HTR-8/SVneo (cell line): ENCODE data around the gene ISCA2.
A peak's percentile ranks its signal among the peaks of the same experiment; 100 is the strongest.
"Not testable (repeated sequence)": the region's sequence is repeated elsewhere in the genome, so short reads cannot be mapped to it uniquely, and the experiment has no call there.

Experiments
- DNase-seq: peaks from one replicate; pipeline ENCODE4 v3.0.0; 2011; ENCODE audit warnings: low spot score, mixed read lengths; ENCODE audit not compliant: insufficient read length
- FAIRE-seq: peaks from 2 replicates; lab custom pipeline; 2011; peaks lifted over from hg19 to GRCh38; lab: Jason Lieb, UNC

Gene ISCA2

DNA sequence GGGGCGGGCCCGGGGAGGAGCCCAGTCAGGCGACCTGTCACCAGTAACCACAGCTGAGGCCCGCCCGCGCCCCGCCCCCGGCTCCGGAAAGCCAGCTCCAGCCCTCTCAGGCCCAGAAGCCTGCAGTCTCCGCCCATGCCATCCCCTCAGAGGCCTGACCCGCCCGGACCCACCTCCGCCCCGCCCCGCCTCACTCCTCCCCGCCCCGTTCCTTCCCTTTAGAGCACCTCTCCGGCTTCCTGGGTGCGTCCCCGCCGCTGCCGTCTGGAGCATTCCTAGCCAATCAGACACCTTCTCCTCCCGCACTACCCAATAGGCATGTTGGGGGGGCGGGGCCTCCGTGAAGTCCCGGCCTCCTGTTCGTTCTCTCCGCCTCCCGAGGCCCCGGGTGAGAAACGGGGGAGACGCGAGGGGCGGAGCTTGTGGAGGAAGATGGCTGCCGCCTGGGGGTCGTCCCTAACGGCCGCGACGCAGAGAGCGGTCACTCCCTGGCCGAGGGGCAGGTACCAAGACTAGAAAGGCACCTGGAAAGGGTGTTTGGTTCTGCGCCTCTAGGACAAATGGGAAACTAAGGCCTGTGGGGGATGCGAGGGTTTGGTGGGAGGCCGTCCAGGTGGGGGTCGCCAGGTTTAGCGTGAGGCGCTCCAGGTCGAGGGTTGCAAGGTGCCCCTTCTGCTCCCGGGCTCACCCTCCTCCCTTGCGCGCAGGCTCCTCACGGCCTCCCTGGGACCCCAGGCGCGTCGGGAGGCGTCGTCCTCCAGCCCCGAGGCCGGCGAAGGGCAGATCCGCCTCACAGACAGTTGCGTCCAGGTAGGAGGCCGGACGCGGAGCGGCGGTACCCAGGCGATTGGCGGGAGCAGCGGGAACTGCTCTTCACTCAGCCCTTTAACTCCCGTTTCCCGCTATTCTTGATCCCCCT, at the start of gene ISCA2:
Gene ISCA2 (plus strand): TSS at position 423 of the 919 bp plus-strand sequence. CDS start 10 bp downstream, at position 433.
- peak; percentile 100 for FAIRE-seq
- DNase-seq = peak; percentile 100

DNA sequence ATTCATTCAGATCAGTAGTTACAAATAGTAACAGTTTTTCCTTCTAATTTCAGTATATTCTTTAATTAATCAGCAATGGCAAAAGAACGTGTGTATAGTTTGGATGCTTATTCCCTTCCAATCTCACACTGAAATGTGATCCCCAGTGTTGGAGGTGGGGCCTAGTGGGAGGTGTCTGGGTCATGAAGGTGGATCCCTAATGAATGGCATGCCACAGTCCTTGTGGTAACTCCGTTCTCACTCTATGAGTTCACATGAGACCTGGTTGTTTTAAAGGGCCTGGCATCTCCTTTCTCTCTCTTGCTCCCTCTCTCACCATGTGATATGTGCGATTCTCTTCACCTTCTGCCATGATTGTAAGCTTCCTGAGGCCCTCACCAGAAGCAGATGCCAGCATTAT, 48.7 kb upstream of the ISCA2 start:
- FAIRE-seq = peak; percentile 85
- no peak for DNase-seq

DNA sequence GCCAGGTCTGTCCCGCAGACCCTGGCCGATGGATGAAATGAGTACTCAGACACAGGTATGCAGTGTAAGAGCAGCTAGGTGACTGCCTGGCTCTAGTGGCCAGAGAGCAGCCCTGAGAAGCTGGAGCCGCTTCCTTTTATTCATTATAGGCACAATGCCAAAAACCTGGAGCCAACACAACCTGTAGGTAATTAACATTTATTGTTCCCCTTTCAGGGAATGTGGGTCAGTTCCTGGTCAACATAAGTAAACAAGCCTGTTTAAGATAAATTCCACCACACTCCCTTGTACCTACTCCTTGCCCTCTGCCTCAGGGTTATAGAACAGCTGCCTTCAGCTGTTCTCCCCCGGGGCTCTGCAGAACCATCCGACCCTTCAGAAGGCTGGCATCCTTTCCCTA, 39.2 kb upstream of the ISCA2 start:
- not testable (repeated sequence) for FAIRE-seq, DNase-seq

DNA sequence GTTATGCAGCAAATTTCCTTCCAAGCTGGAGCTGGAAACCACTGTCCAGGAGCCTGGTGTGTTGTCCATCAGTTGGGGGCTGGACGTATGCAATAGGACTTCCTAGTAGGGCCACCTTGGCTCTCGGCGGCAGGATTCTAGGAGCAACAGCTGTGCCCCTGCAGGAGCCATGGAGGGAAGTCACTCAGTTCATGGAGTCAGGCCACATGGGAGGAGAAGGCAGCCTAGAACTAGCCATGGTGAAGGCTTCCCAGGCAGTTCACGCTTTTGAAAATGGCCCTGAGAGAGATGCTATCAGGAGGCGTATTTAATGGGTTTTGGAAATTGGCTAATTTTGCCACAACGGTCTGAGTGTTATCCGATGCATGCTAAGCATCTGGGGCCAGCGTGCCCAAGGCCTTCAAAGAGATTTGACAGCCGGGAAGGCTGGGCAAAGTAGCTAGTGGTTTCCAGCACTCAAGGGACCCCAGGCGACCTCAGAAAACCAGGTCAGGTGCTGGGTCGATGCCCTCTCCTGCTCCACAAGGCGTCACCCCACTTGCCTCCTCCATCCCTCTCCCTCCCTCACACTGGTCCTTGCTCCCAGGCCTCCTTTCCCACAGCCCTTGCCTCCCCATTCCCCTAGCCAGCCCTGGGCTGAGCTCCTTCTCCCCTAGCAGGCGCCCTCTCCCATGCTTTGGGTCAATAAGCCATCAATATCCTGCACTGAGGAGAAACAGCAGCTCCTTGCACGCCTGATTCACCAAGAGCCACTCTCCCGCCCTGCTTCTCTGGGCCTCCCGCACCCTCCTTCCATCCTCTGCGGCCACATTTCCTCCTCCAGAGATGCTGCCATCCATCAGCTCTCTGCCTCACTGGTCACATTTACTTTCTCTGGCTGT, 36.6 kb upstream of the ISCA2 start:
- FAIRE-seq (peak; percentile 76), DNase-seq (no peak)

- DNase-seq (no peak), FAIRE-seq (no peak)
These were observed 36.0 kb upstream of the ISCA2 start for GRCh38 chr14:74457565-74457895.

DNA sequence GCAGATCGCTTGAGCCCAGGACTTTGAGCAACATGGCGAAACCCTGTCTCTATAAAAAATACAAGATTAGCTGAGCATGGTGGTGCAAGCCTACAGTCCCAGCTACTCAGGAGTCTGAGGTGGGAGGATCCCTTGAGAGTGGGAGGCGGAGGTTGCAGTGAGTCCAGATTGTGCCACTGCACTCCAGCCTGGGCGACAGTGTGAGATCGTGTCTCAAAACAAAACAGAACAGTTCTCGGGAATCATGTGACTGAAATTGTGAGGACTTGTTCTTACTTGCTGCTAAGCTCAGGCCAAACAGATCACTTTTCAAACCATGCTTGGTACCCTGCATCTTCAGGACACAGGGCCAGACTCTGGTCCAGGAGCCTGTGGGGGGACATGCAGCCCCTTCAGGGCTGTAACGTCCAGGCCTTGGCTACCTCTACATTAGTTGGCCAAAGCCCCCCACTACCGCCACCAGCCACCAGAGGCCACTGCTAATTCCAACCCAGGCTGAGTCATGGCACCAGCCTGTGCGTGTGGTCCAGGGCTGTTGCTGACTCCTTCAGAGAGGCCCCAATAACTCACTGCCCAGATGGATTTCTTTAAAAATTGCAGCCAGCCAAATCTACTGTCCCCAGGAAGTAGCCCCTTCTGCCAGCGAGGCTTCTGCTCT, 34.1 kb upstream of the ISCA2 start:
- FAIRE-seq = peak; percentile 98
- peak; percentile 95 for DNase-seq

- no peak for FAIRE-seq
These were observed 33.6 kb upstream of the ISCA2 start for GRCh38 chr14:74459976-74460375.

GRCh38 chr14:74462993-74463392, 30.6 kb upstream of the ISCA2 start:
- DNase-seq (no peak), FAIRE-seq (no peak)

More at GRCh38 chr14:74459976-74460375, 33.6 kb upstream of the ISCA2 start:
- DNase-seq = no peak

DNA sequence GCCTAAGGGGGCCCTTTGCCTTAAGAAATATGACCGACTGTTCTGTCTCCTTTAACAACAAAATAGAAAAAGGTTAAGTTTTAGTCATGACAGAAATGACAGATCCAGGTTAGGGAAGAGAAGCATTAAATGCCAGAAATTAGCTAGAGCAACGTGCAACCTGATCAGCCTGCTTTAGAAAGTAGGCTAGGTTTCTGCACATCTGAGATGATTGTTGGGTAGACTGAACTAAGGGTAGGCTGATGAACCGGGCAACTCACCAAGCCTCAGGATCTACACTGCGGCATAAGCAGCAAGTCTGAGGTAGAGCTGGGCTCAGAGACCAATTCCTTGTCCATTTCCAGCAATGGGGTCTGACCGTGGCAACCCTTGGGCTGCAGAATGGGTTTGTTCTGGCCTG, 29.9 kb upstream of the ISCA2 start:
- FAIRE-seq (peak; percentile 51), DNase-seq (no peak)

DNA sequence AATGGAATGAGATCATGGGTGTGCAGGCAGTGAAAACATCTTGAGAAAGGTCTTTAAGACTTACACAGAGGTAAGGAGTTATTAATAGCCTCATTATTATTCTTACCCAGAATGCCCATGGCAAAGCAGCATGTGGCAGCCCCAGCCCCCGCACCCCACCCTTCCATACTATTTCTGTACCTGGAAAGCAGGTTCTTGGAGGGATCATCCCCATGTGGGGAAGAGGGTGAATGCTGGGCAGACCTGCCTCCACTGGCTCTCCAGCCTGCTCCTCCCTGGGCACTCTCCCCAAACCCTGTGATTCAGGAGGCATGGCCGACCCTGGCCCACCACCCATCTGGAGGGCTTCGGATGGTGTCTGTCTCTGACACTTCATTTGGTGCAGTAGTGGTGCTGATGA, 28.8 kb upstream of the ISCA2 start:
- FAIRE-seq (peak; percentile 75), DNase-seq (no peak)

DNA sequence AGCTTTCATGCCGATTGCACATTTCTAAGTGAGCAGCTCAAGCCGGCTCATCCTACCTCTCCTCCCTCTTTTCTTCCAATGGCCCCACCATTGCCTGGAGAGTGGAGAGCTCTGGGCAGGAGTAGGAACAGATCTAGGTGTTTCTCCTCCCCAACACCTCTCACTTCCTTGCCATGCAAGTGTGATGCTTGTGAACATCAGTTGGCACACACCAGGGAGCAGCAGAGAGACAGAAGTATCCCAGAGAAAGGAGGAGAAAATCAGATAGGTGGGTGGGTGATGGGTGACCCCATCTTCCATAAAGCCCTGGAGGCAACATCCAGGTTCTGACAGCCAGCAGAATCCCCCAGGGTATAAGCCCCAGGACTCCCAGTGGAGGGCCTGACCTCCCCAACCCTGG, 28.2 kb upstream of the ISCA2 start:
- no peak for DNase-seq
- peak; percentile 26 for FAIRE-seq

GRCh38 chr14:74468513-74468912, 25.1 kb upstream of the ISCA2 start:
- FAIRE-seq (peak; percentile 64), DNase-seq (no peak)

- FAIRE-seq (peak; percentile 85), DNase-seq (no peak)
These were observed 23.7 kb upstream of the ISCA2 start for GRCh38 chr14:74469548-74470518.

- FAIRE-seq = peak; percentile 57
These were observed 21.0 kb upstream of the ISCA2 start for GRCh38 chr14:74472601-74473000.

DNA sequence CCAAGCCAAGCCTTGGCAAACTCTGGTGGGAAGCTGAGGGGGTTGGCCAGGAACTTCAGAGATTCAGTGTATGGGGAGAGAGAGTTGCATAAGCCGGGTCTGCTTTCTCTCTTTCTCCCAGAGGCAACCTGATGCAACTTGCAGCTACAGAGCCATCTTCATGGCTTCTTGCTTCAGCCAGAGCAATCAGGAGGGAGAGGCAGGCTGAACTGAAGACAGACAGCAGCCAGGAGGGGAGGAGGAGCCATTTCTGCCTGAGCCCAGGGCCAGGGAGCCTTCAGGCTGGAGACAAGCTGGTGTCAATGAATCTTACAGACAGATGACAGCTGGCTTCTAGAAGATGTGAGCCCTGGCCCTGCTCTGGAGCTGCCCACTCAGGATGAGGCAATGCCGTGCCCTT, 19.2 kb upstream of the ISCA2 start:
- FAIRE-seq (no peak), DNase-seq (no peak)

More at GRCh38 chr14:74472601-74473000, 21.0 kb upstream of the ISCA2 start:
- DNase-seq = no peak

GRCh38 chr14:74475678-74476077, 17.9 kb upstream of the ISCA2 start:
- DNase-seq (peak; percentile 64), FAIRE-seq (peak; percentile 38)

GRCh38 chr14:74476107-74476506, 17.5 kb upstream of the ISCA2 start:
- DNase-seq (no peak), FAIRE-seq (peak; percentile 74)

GRCh38 chr14:74476607-74477006, 17.0 kb upstream of the ISCA2 start:
- DNase-seq (no peak), FAIRE-seq (no peak)

GRCh38 chr14:74478996-74479635, 14.4 kb upstream of the ISCA2 start:
- FAIRE-seq (peak; percentile 95), DNase-seq (peak; percentile 54)
